Loucy (cell line): Measurements from ENCODE around the gene CLEC16A.

Source experiments
- EZH2phosphoT487 ChIP-seq: fragments of 200-600 bp; IDR thresholded peaks from 2 replicates; pipeline ENCODE4 v1.6.1; 2018; ENCODE audit warnings: antibody characterized with exemption, mild to moderate bottlenecking, moderate library complexity, borderline replicate concordance
- TF ChIP-seq, protein P1 (sequence below): fragments of 200-600 bp; sonication (generic); conservative IDR thresholded peaks from 2 replicates; pipeline ENCODE4 v1.5.1; 2014; ENCODE audit warnings: mild to moderate bottlenecking, antibody characterized with exemption, low read length

DNA sequence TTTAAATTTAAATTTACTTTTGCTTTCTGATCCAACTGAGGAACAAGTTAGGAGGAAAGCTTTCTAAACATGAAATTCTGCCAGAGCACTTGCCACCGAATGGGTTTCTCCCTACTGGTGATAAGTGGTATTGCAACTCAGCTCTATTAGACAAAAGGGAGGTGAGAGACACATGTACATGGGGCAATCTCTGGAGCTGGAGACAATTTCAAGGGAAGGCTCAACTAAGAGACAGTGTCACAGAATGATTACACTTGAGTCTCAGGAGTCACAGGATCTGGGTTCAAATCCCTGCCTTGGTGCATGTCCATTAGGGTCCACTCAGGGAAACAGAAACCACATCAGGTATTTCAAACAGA lies 274.2 kb downstream of the CLEC16A start:
- TF ChIP-seq, protein P1, sequence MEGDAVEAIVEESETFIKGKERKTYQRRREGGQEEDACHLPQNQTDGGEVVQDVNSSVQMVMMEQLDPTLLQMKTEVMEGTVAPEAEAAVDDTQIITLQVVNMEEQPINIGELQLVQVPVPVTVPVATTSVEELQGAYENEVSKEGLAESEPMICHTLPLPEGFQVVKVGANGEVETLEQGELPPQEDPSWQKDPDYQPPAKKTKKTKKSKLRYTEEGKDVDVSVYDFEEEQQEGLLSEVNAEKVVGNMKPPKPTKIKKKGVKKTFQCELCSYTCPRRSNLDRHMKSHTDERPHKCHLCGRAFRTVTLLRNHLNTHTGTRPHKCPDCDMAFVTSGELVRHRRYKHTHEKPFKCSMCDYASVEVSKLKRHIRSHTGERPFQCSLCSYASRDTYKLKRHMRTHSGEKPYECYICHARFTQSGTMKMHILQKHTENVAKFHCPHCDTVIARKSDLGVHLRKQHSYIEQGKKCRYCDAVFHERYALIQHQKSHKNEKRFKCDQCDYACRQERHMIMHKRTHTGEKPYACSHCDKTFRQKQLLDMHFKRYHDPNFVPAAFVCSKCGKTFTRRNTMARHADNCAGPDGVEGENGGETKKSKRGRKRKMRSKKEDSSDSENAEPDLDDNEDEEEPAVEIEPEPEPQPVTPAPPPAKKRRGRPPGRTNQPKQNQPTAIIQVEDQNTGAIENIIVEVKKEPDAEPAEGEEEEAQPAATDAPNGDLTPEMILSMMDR = peak; percentile 56
- TF ChIP-seq EZH2phosphoT487 = no peak
